Duodenal mucosa (tissue), 2 donors: ENCODE measurements around the gene TLX3.
"Not testable (repeated sequence)": the region's sequence is repeated elsewhere in the genome, so short reads cannot be mapped to it uniquely, and the experiment has no call there.

Experiments used
- H3K27ac ChIP-seq: one replicate; pipeline ENCODE4 v1.7.0; 2013; ENCODE audit warnings: low read depth, low read length
- H3K27me3 ChIP-seq, 2 donors: one replicate each; pipeline ENCODE4 v1.7.0; 2013; ENCODE audit warnings: low read length in 2 of 2, control low read depth in 1 of 2; ENCODE audit not compliant: insufficient read depth in 2 of 2, control insufficient read depth in 1 of 2
- H3K36me3 ChIP-seq, 2 donors: one replicate each; pipeline ENCODE4 v1.7.0; 2013; ENCODE audit warnings: low read length in 2 of 2, control low read depth in 1 of 2; ENCODE audit not compliant: insufficient read depth in 2 of 2, control insufficient read depth in 1 of 2
- H3K4me1 ChIP-seq, 2 donors: one replicate each; pipeline ENCODE4 v1.7.0; 2013; ENCODE audit warnings: low read length in 2 of 2, control low read depth in 1 of 2; ENCODE audit not compliant: insufficient read depth in 2 of 2, control insufficient read depth in 1 of 2
- H3K4me3 ChIP-seq, 2 donors: one replicate each; pipeline ENCODE4 v1.7.0; 2013; ENCODE audit warnings: low read length in 2 of 2, low read depth in 1 of 2
- H3K9ac ChIP-seq, 2 donors: one replicate each; pipeline ENCODE4 v1.7.0; 2013; ENCODE audit warnings: low read length in 2 of 2, low read depth in 1 of 2
- H3K9me3 ChIP-seq, 2 donors: one replicate each; pipeline ENCODE4 v1.7.0; 2013; ENCODE audit warnings: low read length in 2 of 2, control low read depth in 1 of 2; ENCODE audit not compliant: control insufficient read depth in 1 of 2

The TLX3 gene

GRCh38 chr5:171344936-171345608 is 36.0 kb downstream of the TLX3 start:
- Histone ChIP-seq H3K36me3 (no peaks in the 10 kb centered on the region), H3K9me3 (no peaks in the 10 kb centered on the region), H3K9ac (no peak overlapping the region), H3K4me1 (peaks cover 0 to 5% of the 10 kb centered on the region in 2 donors), H3K4me3 (no peak overlapping the region), H3K27me3 (peaks cover 0 to 2% of the 10 kb centered on the region in 2 donors), H3K27ac (no peak overlapping the region)

GRCh38 chr5:171351536-171352073 is 42.6 kb downstream of the TLX3 start:
- H3K4me3 ChIP-seq, result no peak overlapping the region
- H3K9me3 ChIP-seq, result no peaks in the 10 kb centered on the region
- H3K36me3 ChIP-seq, result no peaks in the 10 kb centered on the region
- H3K9ac ChIP-seq, result no peak overlapping the region
- no peaks in the 10 kb centered on the region for H3K4me1 ChIP-seq
- H3K27ac ChIP-seq, result no peak overlapping the region
- H3K27me3 ChIP-seq, result no peaks in the 10 kb centered on the region

GRCh38 chr5:171355302-171355724 is 46.3 kb downstream of the TLX3 start:
- Histone ChIP-seq H3K9me3 (no peaks in the 10 kb centered on the region), H3K4me3 (peak overlapping the region in 1 of 2 donors; percentile 58), H3K9ac (no peak overlapping the region), H3K27me3 (no peaks in the 10 kb centered on the region), H3K4me1 (no peaks in the 10 kb centered on the region), H3K27ac (no peak overlapping the region), H3K36me3 (no peaks in the 10 kb centered on the region)

GRCh38 chr5:171357843-171358242 is 48.8 kb downstream of the TLX3 start:
- H3K36me3 ChIP-seq, result no peaks in the 10 kb centered on the region
- no peak overlapping the region for H3K27ac ChIP-seq
- H3K4me3 ChIP-seq, result no peak overlapping the region
- H3K4me1 ChIP-seq, result no peaks in the 10 kb centered on the region
- H3K9ac ChIP-seq, result no peak overlapping the region
- H3K27me3 ChIP-seq, result no peaks in the 10 kb centered on the region
- no peaks in the 10 kb centered on the region for H3K9me3 ChIP-seq

- H3K9me3 ChIP-seq, H3K27ac ChIP-seq, H3K27me3 ChIP-seq, H3K36me3 ChIP-seq, H3K4me3 ChIP-seq, H3K4me1 ChIP-seq, H3K9ac ChIP-seq: not testable (repeated sequence)
Observed at GRCh38 chr5:171361151-171361550, 52.1 kb downstream of the TLX3 start.
